Measurements from ENCODE around the gene NCKAP1.

DNA sequence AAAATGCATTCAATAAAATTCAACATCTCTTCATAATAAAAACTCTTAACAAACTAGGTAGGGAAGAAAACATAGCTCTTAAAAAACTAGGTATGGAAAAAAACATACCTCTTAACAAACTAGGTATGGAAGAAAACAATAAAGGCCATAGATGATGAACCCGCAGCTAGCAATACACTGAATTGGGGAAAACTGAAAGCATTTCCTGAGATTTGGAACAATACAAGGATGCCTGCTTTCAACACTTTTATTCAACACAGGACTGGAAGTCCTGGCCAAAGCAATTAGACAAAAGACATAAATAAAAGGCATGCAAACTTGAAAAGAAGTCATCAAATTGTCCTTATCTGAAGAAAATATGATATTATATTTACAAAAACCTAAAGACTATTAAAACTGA, 67.8 kb downstream of the NCKAP1 start:
- TF ChIP-seq, protein P1, sequence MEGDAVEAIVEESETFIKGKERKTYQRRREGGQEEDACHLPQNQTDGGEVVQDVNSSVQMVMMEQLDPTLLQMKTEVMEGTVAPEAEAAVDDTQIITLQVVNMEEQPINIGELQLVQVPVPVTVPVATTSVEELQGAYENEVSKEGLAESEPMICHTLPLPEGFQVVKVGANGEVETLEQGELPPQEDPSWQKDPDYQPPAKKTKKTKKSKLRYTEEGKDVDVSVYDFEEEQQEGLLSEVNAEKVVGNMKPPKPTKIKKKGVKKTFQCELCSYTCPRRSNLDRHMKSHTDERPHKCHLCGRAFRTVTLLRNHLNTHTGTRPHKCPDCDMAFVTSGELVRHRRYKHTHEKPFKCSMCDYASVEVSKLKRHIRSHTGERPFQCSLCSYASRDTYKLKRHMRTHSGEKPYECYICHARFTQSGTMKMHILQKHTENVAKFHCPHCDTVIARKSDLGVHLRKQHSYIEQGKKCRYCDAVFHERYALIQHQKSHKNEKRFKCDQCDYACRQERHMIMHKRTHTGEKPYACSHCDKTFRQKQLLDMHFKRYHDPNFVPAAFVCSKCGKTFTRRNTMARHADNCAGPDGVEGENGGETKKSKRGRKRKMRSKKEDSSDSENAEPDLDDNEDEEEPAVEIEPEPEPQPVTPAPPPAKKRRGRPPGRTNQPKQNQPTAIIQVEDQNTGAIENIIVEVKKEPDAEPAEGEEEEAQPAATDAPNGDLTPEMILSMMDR (conservative IDR thresholded peaks at IDR 0.05; ENCODE audit: low read length): no peak
- no peak for TF ChIP-seq EZH2phosphoT487 (IDR thresholded peaks at IDR 0.05; ENCODE audit: borderline replicate concordance)

Data from Loucy (cell line).